Liver (tissue), 9 donors: Measurements from ENCODE around the gene IFT74. TPM values are rescaled to one million over a fixed set of nuclear protein-coding genes. Genes with fewer than 3 reads are reported as not detected.

Experiments
- DNase-seq: peaks from one replicate; pipeline ENCODE4 v3.0.0-alpha.2; 2017; ENCODE audit warnings: low spot score
- H3K27ac ChIP-seq, 2 donors: one replicate each; pipeline ENCODE4 v1.7.0; 2013; ENCODE audit warnings: inconsistent platforms in 2 of 2, low read length in 2 of 2, control low read depth in 1 of 2, low read depth in 1 of 2, mild to moderate bottlenecking in 1 of 2
- H3K27me3 ChIP-seq, 4 donors: one replicate each; pipeline versions ENCODE4 v1.6.1 to v1.7.0; 2013; ENCODE audit warnings: low read length in 3 of 4, inconsistent platforms in 1 of 4, mild to moderate bottlenecking in 1 of 4, moderate library complexity in 1 of 4; ENCODE audit not compliant: control insufficient read depth in 4 of 4, insufficient read depth in 4 of 4
- H3K36me3 ChIP-seq, 4 donors: one replicate each; pipeline versions ENCODE4 v1.6.1 to v1.7.0; 2013; ENCODE audit warnings: low read length in 3 of 4, mild to moderate bottlenecking in 3 of 4, low read depth in 1 of 4, moderate library complexity in 1 of 4; ENCODE audit not compliant: control insufficient read depth in 4 of 4, insufficient read depth in 3 of 4
- H3K4me1 ChIP-seq, 4 donors: one replicate each; pipeline versions ENCODE4 v1.6.1 to v1.7.0; 2013; ENCODE audit warnings: low read length in 3 of 4, mild to moderate bottlenecking in 3 of 4, moderate library complexity in 1 of 4; ENCODE audit not compliant: control insufficient read depth in 4 of 4, insufficient read depth in 4 of 4
- H3K4me3 ChIP-seq, 3 donors: one replicate each; pipeline versions ENCODE4 v1.6.1 to v1.7.0; 2013; ENCODE audit warnings: low read length in 3 of 3, control low read depth in 1 of 3, low read depth in 1 of 3, mild to moderate bottlenecking in 1 of 3
- H3K9ac ChIP-seq, 2 donors: one replicate each; pipeline ENCODE4 v1.7.0; 2013; ENCODE audit warnings: low read length in 2 of 2, mild to moderate bottlenecking in 2 of 2, moderate library complexity in 2 of 2, control low read depth in 1 of 2, low read depth in 1 of 2
- H3K9me3 ChIP-seq, 4 donors: one replicate each; pipeline versions ENCODE4 v1.6.1 to v1.7.0; 2013; ENCODE audit warnings: low read length in 3 of 4; ENCODE audit not compliant: control insufficient read depth in 4 of 4
- ATF3 ChIP-seq: IDR thresholded peaks from 2 replicates; pipeline ENCODE4 v1.6.1; 2016; ENCODE audit warnings: antibody characterized with exemption
- CTCF ChIP-seq: fragments of 150-350 bp; IDR thresholded peaks from 2 replicates; pipeline ENCODE4 v1.5.1; 2017; ENCODE audit warnings: improper control_type of control experiment, low read depth, low read length; ENCODE audit not compliant: missing input control
- EGR1 ChIP-seq, 2 donors: IDR thresholded peaks; 2 replicates each; pipeline ENCODE4 v1.6.1; 2016 to 2018; ENCODE audit warnings: antibody characterized with exemption in 2 of 2, low read depth in 2 of 2
- FOXA1 ChIP-seq: IDR thresholded peaks from 2 replicates; pipeline ENCODE4 v1.6.1; 2016; ENCODE audit warnings: antibody characterized with exemption
- FOXA2 ChIP-seq: IDR thresholded peaks from 2 replicates; pipeline ENCODE4 v1.6.1; 2016; ENCODE audit warnings: antibody characterized with exemption
- GABPA ChIP-seq, 2 donors: IDR thresholded peaks in 1 of 2; conservative IDR thresholded peaks in 1 of 2; 2 replicates each; pipeline ENCODE4 v1.6.1; 2016; ENCODE audit warnings: antibody characterized with exemption in 2 of 2, mild to moderate bottlenecking in 1 of 2, moderate library complexity in 1 of 2
- HNF4A ChIP-seq, 2 donors: conservative IDR thresholded peaks; 2 replicates each; pipeline ENCODE4 v1.6.1; 2016; ENCODE audit warnings: antibody characterized with exemption in 2 of 2, mild to moderate bottlenecking in 2 of 2
- HNF4G ChIP-seq: IDR thresholded peaks from 2 replicates; pipeline ENCODE4 v1.6.1; 2016; ENCODE audit warnings: antibody characterized with exemption
- JUND ChIP-seq, 2 donors: IDR thresholded peaks; 2 replicates each; pipeline ENCODE4 v1.6.1; 2016; ENCODE audit warnings: antibody characterized with exemption in 2 of 2
- MAX ChIP-seq: IDR thresholded peaks from 2 replicates; pipeline ENCODE4 v1.6.1; 2016; ENCODE audit warnings: antibody characterized with exemption
- NR2F2 ChIP-seq: IDR thresholded peaks from 2 replicates; pipeline ENCODE4 v1.6.1; 2016; ENCODE audit warnings: antibody characterized with exemption
- RAD21 ChIP-seq, 2 donors: IDR thresholded peaks; 2 replicates each; pipeline ENCODE4 v1.6.1; 2016; ENCODE audit warnings: antibody characterized with exemption in 2 of 2, mild to moderate bottlenecking in 2 of 2
- REST ChIP-seq: IDR thresholded peaks from 2 replicates; pipeline ENCODE4 v1.6.1; 2016; ENCODE audit warnings: antibody characterized with exemption, mild to moderate bottlenecking
- RXRA ChIP-seq, 2 donors: IDR thresholded peaks; 2 replicates each; pipeline ENCODE4 v1.6.1; 2017 to 2018; ENCODE audit warnings: antibody characterized with exemption in 2 of 2, mild to moderate bottlenecking in 1 of 2
- SP1 ChIP-seq: IDR thresholded peaks from 2 replicates; pipeline ENCODE4 v1.6.1; 2018; ENCODE audit warnings: antibody characterized with exemption, mild to moderate bottlenecking
- TAF1 ChIP-seq: conservative IDR thresholded peaks from 2 replicates; pipeline ENCODE4 v1.6.1; 2016; ENCODE audit warnings: antibody characterized with exemption, mild to moderate bottlenecking
- YY1 ChIP-seq: IDR thresholded peaks from 2 replicates; pipeline ENCODE4 v1.6.1; 2016; ENCODE audit warnings: antibody characterized with exemption, mild to moderate bottlenecking
- ZBTB33 ChIP-seq: IDR thresholded peaks from 2 replicates; pipeline ENCODE4 v1.6.1; 2016; ENCODE audit warnings: antibody characterized with exemption
- WGBS: extraction: QIAGEN DNeasy Blood & Tissue Kit; methylation state at CpG from one replicate; pipeline ENCODE4 v1.1.7; 2013; 5-methylcytosine and 5-hydroxymethylcytosine counted together
- polyA plus RNA-seq, 2 donors: library from polyadenylated mRNA; stranded (reverse) in 1 of 2; unstranded in 1 of 2; fragments of 200-250 nt in 1 of 2; fragments of >200 nt in 1 of 2; fragmentation: Nextera tagmentation in 1 of 2; extraction: Ambion mirVana in 1 of 2; gene quantifications; one replicate each; pipeline versions ENCODE4 v1.2.1 to v1.2.3, GENCODE V29; 2013 to 2015
- total RNA-seq, 2 donors: library from RNA; depleted of rRNA; stranded (reverse); fragments of >200 nt; gene quantifications; one replicate each; pipeline ENCODE4 v1.2.3, GENCODE V29; 2014
- donor health status: healthy.
- donor health status: healthy.
- donor health status: healthy.
- donor health status: healthy.
- donor health status: healthy.

IFT74 gene
- total and polyA plus RNA-seq, 4 donors: 4.9 to 10.5 (median 7.4) TPM

GRCh38 chr9:27107241-27107640 is 151.0 kb downstream of the IFT74 start:
- Histone ChIP-seq H3K27me3 (no peaks in the 10 kb centered on the region), H3K4me1 (no peaks in the 10 kb centered on the region), H3K9me3 (no peaks in the 10 kb centered on the region), H3K4me3 (no peak overlapping the region), H3K9ac (no peak overlapping the region), H3K27ac (no peak overlapping the region), H3K36me3 (no peaks in the 10 kb centered on the region)
- no peak for TF ChIP-seq HNF4G
- no peak for TF ChIP-seq CTCF
- no peak for TF ChIP-seq RAD21 (IDR thresholded peaks at IDR 0.05)
- no peak for TF ChIP-seq EGR1 (IDR thresholded peaks at IDR 0.05; ENCODE audit: low read depth in 2 of 2)
- TF ChIP-seq RXRA (IDR thresholded peaks at IDR 0.05): no peak
- no peak for TF ChIP-seq REST
- no peak for TF ChIP-seq YY1
- TF ChIP-seq NR2F2: no peak
- TF ChIP-seq ATF3: no peak
- no peak for TF ChIP-seq ZBTB33
- no peak for TF ChIP-seq MAX
- TF ChIP-seq TAF1: no peak
- TF ChIP-seq SP1: no peak
- no peak for TF ChIP-seq FOXA1
- TF ChIP-seq GABPA (IDR thresholded peaks at IDR 0.05 in 1 of 2, conservative IDR thresholded peaks at IDR 0.05 in 1 of 2): no peak
- no peak for TF ChIP-seq HNF4A (conservative IDR thresholded peaks at IDR 0.05)
- no peak for TF ChIP-seq JUND (IDR thresholded peaks at IDR 0.05)
- TF ChIP-seq FOXA2: no peak
- whole genome bisulfite sequencing: 95% methylated on average over 2 of the region's 2 CpGs
- DNase-seq: no peak
